Measurements from ENCODE around the gene ALG14.
"Not testable (repeated sequence)": the region's sequence is repeated elsewhere in the genome, so short reads cannot be mapped to it uniquely, and the experiment has no call there.

Gene ALG14

DNA sequence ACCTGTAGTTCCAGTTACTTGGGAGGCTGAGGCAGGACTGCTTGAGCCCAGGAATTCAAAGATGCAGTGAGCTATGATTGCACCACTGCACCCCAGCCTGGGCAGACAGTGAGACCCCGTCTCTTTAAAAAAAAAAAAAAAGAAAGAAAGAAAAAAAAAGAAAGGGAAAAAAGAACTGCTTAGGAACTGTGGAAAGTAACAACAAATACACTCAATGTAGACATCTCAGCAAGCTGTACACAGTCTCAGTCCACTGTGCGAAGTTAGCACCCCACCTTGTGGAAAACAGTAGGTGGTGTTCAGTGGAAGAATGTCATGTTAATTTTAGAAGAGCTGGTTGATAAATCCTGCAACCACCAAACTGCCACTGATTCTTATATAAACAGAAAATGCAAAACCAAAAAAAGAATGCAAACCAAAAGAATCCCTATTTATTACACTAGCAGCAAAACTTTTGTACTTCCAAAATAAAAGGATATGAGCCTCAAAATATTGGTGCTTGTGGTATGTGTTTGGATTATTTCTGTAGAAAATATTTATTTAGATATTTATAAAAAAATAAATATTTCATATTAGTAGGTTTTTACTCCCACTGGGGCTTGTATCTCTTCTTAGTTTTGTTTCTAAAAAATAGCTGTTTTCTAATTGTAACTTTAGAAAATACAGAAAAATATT is 31.1 kb downstream of the ALG14 start:
- no peak for DNase-seq

DNA sequence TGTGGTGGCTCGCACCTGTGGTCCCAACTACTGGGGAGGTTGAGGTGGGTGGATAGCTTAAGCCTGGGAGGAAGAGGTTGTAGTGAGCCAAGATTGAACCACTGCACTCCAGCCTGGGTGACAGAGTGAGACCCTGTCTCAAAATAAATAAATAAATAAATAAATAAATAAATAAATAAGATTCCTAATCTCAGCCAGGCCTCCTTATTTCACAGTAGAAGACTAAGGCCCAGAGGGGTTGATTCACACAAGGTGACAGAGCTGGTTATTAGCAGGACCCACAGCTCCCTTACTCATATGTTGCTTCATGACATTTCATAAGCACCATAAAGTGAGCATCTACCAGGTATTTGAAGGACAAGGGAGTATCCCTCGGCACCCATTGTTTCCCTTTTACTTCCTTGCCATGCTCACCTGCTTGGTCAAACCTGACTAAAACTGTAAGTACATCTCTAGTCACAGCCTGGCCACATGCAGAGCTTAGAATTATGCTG is 32.7 kb downstream of the ALG14 start:
- DNase-seq: no peak

DNA sequence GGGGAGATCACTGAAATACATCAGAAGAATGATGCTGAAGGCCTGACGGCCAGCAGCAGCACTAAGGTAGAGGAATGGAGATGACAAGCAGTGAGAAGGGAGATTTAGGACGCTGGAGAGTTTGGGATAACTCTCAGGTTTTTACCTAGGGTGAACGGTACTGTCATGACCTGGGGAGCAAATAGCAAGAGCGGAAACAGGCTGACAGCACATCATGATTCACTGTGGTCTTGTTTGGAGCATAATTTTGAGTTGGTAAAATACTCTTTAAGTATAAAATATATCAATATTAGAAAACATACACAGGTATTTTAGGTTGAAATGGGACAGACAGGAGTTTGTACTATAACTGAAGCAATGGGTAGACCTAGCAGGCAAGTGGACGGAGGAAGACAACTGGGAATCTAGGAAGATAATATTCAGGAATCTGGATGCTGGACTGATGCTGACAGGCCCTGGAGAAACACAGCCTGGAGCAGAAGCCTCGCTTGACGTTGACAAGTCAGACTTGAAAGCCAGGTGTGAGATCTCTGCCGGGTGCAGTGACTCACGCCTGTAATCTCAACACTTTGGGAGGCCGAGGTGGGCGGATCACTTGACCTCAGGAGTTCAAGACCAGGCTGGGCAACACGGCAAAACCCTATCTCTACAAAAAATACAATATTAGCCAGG is 33.3 kb downstream of the ALG14 start:
- no peak for DNase-seq

DNA sequence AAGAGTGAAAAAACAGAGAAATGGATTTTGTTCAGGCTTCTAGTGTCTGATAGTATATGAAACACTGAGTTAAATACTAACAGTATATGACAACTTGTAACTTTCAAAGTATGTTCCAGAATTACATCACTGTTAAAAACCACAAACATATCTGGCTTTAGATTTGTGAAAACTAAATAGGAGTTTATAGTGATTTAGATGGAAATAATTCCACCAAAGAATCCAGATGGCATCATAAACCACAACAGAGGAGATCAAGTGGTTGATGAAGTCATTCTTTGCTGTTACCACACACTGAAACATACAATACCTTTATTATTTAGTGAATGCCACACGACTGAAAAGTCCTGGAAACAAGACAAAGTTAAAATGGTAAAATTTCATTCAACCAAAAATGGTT is 37.2 kb downstream of the ALG14 start:
- DNase-seq: no peak

DNA sequence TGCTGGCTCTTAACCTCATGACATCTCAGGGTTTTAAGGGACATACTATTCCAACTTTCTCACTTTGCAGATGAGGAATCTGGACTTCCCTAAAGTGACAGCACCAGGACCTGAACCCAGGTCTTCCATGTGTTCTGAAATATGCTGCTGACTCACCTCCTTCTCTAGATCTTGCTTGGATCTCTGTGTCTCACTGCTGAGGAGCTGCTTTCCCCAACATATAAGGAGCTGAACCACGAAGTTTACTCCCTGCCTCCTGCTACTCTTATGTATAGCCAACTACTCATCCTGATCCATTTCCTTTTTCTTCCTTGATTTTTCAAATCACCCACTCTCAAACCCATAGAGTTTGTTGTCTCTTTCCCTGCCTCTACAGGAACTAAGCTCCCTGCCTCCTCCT is 38.2 kb downstream of the ALG14 start:
- DNase-seq: no peak

DNA sequence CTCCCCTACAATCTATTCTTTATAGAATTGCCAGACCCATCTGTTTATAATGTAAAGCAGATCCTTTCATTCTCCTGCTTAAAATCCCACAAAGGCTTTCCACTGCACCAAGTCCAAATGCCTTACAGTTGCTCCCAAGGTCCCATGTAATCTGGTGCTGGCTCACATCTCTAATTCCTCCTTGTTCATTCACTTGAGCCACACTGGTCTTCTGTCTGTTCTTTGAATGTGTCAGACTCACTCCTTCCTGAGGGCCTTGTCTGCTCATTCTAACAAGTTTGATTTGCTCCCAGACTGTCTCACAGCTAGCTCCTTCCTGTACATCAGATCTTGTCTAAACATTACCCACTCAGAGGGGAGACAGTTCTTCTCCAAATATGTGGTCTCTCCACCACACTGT is 38.9 kb downstream of the ALG14 start:
- no peak for DNase-seq

DNA sequence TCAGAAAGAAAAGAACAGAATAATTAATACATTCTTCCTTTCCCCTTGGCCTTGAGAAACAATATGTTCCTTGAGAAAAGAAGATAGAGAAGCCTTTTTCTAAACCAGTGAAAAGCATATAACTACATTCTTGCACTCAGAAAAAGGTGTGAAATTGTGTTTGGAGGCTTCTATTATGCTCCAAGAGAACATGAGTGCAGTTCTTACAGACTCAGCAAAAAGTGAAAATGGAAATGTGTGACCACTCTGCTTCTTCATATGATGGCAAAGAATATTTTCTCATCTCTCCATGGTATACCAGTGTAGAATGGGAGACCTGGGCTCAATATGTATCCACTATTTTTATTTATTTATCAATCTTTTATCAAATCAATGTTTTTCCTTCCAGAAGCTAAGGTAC is 43.2 kb downstream of the ALG14 start:
- no peak for DNase-seq

DNA sequence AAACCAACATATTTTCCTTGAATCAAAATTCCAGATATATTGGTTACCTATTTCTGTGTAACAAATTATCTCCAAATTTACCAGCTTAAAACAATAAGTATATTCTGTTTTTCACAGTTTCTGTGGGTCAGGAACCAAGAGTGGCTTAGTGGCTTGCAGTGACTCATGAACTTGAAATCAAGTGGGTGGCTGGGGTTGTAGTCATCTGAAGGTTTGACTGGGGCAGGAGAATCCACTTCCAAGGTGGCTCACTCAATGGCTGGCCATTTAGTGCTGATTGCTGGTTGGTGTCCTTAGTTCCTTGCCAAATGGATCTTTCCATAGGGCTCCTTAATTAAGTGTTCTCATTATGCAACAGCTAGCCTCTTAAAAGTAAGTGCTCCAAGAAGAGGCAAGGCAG is 43.8 kb downstream of the ALG14 start:
- no peak for DNase-seq

DNA sequence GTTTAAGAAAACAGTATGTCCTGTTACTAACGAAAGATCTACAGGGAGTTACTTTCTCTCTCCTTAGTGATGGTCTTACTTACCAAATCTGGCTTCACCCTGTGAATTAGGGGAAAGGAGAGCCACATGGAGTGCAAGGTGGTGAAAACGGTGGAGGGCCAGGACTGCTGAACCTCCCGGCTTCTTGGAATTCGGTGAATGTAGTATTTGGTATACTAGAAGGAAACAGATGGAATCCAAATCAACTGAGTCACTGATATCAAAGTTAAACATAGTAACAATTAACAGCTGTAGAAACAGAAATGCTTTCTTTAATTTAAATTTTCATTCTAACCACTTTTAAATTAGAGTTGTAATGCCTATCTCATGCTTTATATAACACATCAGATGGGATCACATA is 45.7 kb downstream of the ALG14 start:
- DNase-seq: no peak

DNA sequence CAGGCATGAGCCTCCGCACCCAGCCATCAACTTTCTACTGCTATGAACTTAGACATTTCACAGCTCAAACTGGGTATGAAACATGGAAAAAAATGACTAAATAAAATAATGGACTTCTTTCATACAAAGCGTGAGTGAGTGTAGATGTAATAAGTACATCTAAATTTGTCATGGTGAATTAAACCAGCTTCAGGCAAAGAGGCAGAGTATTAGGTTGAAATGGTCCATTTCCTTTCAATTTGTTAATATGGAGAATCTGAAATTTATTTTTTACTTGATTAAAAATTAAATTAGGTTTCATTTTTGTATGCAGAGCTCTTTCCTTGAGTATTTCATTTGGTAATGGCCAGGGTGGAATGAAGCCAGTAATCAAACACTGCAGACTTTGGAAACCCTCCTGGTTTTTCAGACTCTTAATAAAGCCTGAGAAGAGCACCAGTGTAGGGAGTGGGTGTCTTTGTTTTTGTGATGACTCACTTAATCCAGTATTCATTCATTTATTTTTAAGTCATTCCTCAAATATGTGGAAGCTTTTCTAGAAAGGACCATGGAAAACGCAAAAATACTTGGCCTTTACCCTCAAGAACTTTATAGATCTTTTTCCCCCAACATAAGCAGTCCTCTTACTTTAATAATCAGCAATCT is 49.2 kb downstream of the ALG14 start:
- no peak for DNase-seq

DNA sequence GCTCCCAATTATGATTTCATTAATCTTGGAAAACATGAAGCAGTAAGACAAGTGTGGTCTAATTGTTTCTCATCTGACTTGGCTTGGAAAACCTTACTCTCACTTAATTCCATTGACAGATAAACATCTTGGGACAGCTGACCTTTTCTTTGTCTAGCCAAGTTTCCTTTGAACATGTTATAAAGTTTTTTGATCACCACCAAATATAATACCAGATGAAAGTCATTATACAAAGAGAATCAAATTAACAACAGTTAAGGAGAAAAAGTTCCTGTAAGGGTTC is 50.2 kb downstream of the ALG14 start:
- DNase-seq: no peak

DNA sequence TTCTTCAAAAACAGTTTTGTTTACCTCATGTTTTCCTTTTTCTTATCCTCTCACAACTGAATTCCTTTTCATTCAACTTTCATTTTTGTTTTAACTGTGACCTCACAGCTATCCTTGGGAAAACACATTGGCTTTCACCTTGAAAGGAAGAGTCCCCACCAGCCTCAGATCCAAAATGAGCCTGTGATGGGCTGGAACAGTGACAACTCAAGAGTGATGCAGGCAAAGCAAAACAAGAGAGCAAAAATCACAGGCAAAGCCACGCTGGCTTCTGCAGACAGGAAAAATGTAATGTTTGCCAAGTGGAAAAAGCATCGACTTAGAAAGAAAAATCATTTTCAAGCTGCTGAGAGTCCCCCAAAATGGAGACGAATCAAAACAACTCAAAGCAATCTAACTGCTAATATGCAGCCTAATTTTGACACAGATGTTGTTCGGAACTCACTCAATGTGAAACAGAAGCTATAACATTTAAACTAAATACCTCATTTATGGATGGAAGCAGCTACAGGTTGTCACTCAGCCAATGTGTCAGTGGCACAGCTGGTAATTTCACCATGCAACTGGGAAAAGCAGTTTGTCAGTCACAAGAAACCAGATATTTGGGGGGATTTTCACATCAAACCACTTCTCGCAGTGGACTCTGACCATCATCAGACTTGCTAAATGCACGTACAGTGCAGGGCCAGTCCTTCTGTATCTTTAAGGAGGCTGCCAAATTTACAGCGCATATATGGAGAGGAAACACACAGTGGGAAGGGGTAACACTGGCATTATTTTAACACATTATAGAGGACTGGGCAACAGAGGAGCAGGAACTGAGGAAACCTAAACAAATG is 50.7 kb downstream of the ALG14 start:
- no peak for DNase-seq

DNA sequence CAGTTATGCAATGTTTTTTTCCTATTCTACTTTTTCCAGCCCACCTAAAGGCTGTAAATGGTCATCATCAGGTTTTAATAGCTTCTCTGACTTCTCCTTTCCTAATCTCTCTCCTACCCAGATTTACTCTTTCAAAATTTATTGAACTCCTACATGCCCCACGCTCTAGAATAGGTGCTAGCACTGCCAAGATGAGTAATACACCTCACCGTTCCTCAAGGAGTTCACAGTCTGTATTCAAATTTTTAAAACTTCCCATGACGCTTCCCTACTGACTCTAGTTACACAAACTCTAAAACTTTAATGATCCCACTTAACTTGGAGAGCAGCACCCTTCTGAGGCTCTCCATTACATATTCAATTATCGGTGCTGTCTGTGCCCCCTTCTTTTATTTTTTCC is 51.6 kb downstream of the ALG14 start:
- DNase-seq: no peak

DNA sequence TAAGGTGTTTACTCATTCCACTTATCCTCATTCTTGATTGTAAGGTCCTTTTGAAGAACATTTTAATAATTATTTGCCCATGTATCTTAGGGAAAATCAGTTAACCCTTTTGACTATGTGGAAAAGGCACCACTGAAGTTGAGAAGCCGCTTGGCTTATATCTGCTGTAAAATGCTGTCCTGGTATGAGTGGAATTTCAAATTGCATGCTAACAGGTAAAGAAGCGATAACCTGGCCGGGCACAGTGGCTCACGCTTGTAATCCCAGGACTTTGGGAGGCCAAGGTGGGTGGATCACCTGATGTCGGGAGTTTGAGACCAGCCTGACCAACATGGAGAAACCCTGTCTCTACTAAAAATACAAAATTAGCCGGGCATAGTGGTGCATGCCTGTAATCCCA is 53.3 kb downstream of the ALG14 start:
- not testable (repeated sequence) for DNase-seq

DNA sequence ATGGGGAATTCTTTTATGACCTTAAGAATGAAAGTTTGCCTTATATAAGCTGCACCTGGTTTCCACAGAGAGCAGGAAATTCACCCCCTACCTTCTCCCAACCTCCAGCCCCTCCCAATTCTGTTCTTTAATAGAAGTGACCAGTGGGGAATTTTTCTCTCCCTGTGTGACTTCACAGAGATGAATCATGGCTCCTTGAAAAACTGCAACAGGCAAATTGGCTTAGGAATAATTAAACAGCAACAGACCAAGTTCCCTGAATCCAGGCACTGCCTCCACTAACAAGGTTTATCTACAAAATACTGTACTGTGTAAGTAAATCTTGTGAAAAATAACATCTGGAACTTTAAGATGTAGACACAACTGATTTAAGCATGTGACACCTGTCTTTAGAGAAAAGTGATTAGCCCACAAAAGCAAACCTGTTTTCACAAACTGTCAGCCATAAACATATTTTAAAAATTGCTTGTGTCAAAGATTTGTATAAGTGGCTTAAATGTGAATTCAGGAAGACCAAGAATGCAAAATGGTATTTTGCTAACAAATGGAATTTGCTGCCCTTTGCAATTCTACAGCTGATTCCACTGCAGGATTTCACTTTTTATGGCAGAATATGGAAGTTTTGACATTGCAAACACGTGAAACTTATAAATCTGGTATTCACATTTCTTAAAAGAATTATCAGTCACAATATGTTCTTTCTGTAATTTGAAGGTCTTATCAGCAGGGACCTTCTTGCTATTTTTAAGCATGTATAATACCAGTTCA is 54.0 kb downstream of the ALG14 start:
- no peak for DNase-seq

DNA sequence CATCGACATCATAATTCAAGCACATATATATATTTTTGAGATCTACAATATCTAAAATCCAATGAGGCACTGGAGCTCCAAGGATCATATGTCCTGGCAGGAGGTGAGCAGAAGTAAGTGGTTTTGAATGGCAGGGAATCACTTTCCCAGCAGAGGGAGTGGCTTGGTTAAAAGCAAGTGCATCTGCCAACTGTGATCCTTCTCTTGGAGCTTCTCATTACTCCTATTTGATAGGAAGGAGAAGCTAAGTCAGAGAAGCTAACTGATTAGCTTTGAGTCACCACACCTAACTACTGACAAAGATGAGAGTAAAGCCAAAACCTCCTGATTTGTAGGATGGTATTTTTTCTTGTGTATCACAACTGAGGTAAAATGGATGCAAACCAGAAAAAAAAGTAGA is 55.0 kb downstream of the ALG14 start:
- no peak for DNase-seq

DNA sequence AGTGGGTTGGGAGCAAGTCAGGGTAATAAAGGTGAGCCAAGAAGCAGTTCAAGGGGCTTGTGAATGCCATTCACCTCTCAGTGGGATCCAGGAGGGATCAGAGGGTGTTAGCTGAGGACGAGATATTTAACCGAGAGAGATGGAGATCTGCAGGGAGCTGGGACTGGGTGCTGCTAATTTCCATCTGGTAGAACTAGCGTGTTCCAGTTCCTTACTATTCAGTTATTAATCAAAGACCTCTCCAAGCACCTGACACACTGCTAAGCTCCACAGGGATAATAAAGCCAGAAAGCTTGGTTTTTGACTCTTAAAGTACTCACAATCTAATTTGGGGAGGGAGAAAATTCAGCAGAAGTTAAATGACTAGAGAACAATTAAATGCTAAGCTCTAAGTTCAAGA is 57.7 kb downstream of the ALG14 start:
- no peak for DNase-seq

DNA sequence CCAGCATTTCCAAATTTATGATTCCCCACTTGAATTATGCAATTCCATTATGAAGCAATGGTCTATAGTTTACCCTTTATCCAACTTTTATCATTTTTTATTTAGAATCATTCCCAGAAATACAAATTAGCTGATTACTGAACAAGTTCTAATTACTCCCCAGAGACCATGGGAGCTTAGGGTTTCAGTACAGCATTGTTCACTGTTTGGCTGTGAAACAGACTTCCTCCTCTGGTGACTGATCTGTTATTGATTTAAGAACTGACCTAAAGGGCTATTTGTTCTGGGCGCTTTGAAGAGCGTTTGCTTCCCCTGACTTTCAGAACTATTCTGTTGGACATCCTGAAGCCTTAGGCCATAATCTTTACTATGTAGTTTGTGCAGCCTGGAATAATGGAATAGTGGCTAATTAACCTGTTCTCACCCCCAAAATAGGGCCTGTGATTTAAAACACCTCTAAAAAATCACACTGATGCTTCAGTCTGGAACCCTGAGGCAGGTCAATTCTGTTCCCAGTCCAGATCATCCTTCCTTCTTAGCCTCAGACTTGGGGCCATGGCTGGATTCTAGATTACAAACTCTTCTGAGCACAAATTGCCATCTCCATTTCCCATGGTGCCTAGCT is 58.7 kb downstream of the ALG14 start:
- DNase-seq: no peak

DNA sequence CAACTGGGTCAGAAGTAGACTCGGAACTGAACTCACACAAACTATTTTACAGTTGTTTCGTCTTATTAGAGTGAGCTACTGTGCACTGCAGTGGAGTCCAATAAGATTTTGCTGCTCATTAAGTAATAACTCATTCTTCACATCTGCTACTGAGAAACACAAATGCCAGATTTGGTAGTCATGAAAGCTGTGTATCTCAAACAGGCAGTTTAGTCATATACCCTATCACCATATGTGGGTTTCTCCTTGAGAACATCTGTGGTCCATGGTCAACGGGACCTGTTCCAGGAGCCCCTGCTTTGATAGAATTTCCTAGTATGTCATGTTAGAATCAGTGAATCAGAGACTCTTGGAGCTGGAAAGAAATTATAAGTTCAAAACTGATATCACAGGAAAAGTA is 60.4 kb downstream of the ALG14 start:
- DNase-seq: no peak

DNA sequence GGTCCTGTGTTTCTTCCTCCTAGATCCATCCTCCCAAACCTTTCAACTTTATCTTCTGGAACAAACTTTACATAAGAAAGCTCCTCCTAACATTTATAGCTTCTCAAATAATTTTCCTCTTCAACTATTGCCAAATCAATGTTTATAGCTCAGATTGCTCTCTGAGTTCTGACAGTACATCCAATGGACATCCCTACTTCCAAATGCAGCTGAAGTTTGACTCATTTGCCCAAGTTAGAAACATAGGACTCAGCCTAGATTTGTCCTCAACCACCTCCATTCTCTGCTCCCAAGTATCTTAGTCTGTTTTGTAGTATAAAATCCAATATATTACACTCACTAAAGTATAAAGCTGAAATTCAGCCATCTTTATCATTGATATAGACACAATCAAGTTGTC is 62.6 kb downstream of the ALG14 start:
- DNase-seq: no peak

DNA sequence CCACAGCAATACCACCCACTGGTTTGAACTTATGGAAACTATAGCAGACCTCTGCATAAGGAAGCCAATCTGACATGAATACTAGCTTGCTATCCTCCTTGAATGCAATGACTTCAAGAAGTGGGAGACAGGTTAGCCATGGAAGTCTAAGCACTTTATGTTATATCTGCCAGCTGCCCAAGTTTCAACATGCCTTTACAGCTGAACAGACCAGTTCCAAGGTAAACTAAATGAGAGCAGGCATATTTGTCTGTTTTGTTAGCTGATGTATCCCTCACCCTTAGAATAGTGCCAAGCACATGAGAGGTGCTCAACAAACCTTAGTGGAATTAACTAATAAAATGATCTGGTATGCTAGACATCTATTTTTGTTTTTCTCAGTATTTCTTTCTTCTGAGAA is 65.1 kb downstream of the ALG14 start:
- DNase-seq: no peak

DNA sequence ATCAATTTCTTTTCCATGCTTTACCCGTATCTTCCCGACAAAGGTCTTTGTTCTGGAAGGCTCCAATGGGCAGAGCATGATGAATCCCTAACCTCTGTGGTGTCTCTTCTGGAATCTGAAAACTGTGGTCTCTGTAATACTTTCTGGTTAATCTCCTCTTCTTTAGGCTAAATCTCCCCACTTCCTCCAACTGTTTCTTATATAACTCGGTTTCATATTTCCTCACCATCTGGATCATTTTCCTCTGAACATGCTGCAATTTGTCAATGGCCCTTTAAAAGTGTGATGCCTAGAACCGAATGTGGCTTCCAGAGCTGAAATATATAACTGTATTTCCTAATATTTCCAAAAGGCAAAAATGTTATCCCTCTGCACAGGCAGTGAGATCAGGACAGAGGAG is 66.1 kb downstream of the ALG14 start:
- no peak for DNase-seq

DNA sequence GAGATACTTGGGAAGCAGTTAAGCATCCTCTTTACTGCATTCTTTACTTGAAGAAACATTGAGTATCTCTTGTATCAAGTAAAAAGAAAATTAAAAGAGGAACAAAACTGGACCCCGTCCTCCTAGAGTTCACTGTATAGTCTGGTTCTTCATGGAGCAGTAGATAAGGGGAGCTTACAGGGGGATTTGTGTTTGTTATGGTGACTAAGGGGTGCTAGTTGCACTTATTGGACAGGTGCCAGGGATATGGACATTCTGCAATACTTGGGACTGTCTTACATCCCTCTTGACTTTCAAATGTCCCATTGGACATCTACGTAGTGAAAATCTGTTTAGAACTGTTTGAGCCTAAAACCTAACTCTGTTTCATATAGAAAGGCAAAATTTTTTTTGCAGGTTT is 67.2 kb downstream of the ALG14 start:
- DNase-seq: no peak

Data from KG1 (cell line).